HepG2 (cell line): ENCODE results near the gene ZNF440. TPM values are rescaled to one million over a fixed set of nuclear protein-coding genes. Genes with fewer than 3 reads are reported as not detected.

Source experiments
- AGO2 ChIP-seq: fragments of 200-400 bp; formaldehyde crosslinking; optimal IDR thresholded peaks from 2 replicates; pipeline ENCODE3; 2017; ENCODE audit warnings: mild to moderate bottlenecking, low read depth, low read length, moderate library complexity
- AHR ChIP-seq: IDR thresholded peaks from 2 replicates; pipeline ENCODE4 v1.6.1; 2018; ENCODE audit warnings: missing genetic modification reagents, missing compliant biosample characterization
- AKNA ChIP-seq: sonication (generic); formaldehyde crosslinking; IDR thresholded peaks from 2 replicates; pipeline ENCODE4 v1.4.0; 2020; ENCODE audit warnings: missing genetic modification reagents, borderline replicate concordance
- ARHGAP35 ChIP-seq: sonication (generic); formaldehyde crosslinking; IDR thresholded peaks from 2 replicates; pipeline ENCODE4 v1.9.0; 2022; ENCODE audit warnings: mild to moderate bottlenecking, inconsistent platforms, moderate library complexity, missing genetic modification reagents, borderline replicate concordance
- CHD2 ChIP-seq: IDR thresholded peaks from 2 replicates; pipeline ENCODE4 v1.6.1; 2011; ENCODE audit warnings: low read depth, low read length, improper control_type of control experiment
- MEIS1 ChIP-seq: sonication (generic); formaldehyde crosslinking; IDR thresholded peaks from 2 replicates; pipeline ENCODE4 v1.9.0; 2021; ENCODE audit warnings: mild to moderate bottlenecking, missing genetic modification reagents, moderate library complexity, borderline replicate concordance
- MTERF4 ChIP-seq: sonication (generic); formaldehyde crosslinking; IDR thresholded peaks from 2 replicates; pipeline ENCODE4 v1.8.0; 2023; ENCODE audit warnings: mild to moderate bottlenecking, missing genetic modification reagents
- NFRKB ChIP-seq: fragments of 450-650 bp; IDR thresholded peaks from 2 replicates; pipeline ENCODE4 v1.6.1; 2017
- PLSCR1 ChIP-seq: sonication (generic); formaldehyde crosslinking; IDR thresholded peaks from 2 replicates; pipeline ENCODE4 v1.5.0; 2020; ENCODE audit warnings: missing genetic modification reagents, mild to moderate bottlenecking, borderline replicate concordance
- SNAPC4 ChIP-seq: sonication (generic); formaldehyde crosslinking; IDR thresholded peaks from 2 replicates; pipeline ENCODE4 v1.4.0; 2020; ENCODE audit warnings: mild to moderate bottlenecking, missing genetic modification reagents
- ZFP62 ChIP-seq: sonication (generic); formaldehyde crosslinking; IDR thresholded peaks from 2 replicates; pipeline ENCODE4 v1.4.0; 2020; ENCODE audit warnings: missing genetic modification reagents
- ZNF350 ChIP-seq: sonication (generic); formaldehyde crosslinking; IDR thresholded peaks from 2 replicates; pipeline ENCODE4 v1.4.0; 2020; ENCODE audit warnings: mild to moderate bottlenecking, low read depth, missing genetic modification reagents, borderline replicate concordance
- ZNF543 ChIP-seq: sonication (generic); formaldehyde crosslinking; IDR thresholded peaks from 2 replicates; pipeline ENCODE4 v1.4.0; 2020; ENCODE audit warnings: mild to moderate bottlenecking, missing genetic modification reagents
- ZNF644 ChIP-seq: IDR thresholded peaks from 2 replicates; pipeline ENCODE4 v1.6.1; 2016; ENCODE audit warnings: low read depth
- ZUFSP ChIP-seq: sonication (generic); formaldehyde crosslinking; IDR thresholded peaks from 2 replicates; pipeline ENCODE4 v1.9.0; 2021; ENCODE audit warnings: missing genetic modification reagents, mild to moderate bottlenecking, borderline replicate concordance
- polyA plus RNA-seq, 8 experiments: library from polyadenylated mRNA; depleted of rRNA in 3 of 8; stranded (reverse) in 7 of 8; unstranded in 1 of 8; fragments of >200 nt; fragmentation: Illumina TruSeq in 4 of 8; extraction: Trizol in 4 of 8; gene quantifications; 2 replicates each; pipeline versions ENCODE4 v1.2.1 to v1.2.3, GENCODE V29; 2011 to 2016; ENCODE audit warnings: low read depth in 4 of 8, missing spikeins in 1 of 8, mixed read lengths in 1 of 8; ENCODE audit not compliant: insufficient read depth in 1 of 8
- total RNA-seq, 5 experiments: library from RNA; depleted of rRNA; stranded (reverse); fragments of >200 nt; fragmentation: Illumina TruSeq; extraction: Trizol; gene quantifications; 2 replicates each; pipeline ENCODE4 v1.2.3, GENCODE V29; 2016; ENCODE audit warnings: low read depth in 1 of 5

Gene ZNF440
- total and polyA plus RNA-seq, 2 of the 13 experiments (the other 11 are each of a cell fraction or from before 2014, with no cell fraction given), result 2.7 to 12.4 TPM

GRCh38 chr19:11814029-11814699 lies at the start of gene ZNF440 (continued):
- TF ChIP-seq AGO2, result peak; percentile 69
- no peak for TF ChIP-seq ZFP62 (CRISPR knock-in tag)
- no peak for TF ChIP-seq PLSCR1 (CRISPR knock-in tag)
- TF ChIP-seq ZNF350, result peak; percentile 72; the same call in 1 of the 2 replicates
- TF ChIP-seq ARHGAP35 (CRISPR knock-in tag), result no peak; the same call in 1 of the 2 replicates
- 0 out of 2 replicates have a peak, but pooled peaks have one; percentile 20 for TF ChIP-seq ZNF543 (CRISPR knock-in tag)
- no peak for TF ChIP-seq ZNF644 (CRISPR knock-in tag)
- peak; percentile 59; the same call in 1 of the 2 replicates for TF ChIP-seq CHD2
- TF ChIP-seq NFRKB, result no peak
- no peak for TF ChIP-seq ZUFSP
- peak; percentile 81; the same call in 1 of the 2 replicates for TF ChIP-seq MEIS1 (CRISPR knock-in tag)
- TF ChIP-seq AHR (CRISPR knock-in tag), result no peak
- no peak for TF ChIP-seq SNAPC4 (CRISPR knock-in tag)
- TF ChIP-seq MTERF4 (CRISPR knock-in tag), result peak; percentile 43; the same call in 1 of the 2 replicates
- TF ChIP-seq AKNA, result no peak
